OCI-LY7 (cell line): ENCODE results near the gene VMAC.

ENCODE experiments used
- EZH2phosphoT487 ChIP-seq: fragments of 200-600 bp; sonication (generic); IDR thresholded peaks from 2 replicates; pipeline ENCODE4 v1.6.1; 2018; ENCODE audit warnings: low read depth, borderline replicate concordance, mild to moderate bottlenecking, mixed run types, antibody characterized with exemption, low read length, moderate library complexity, mixed read lengths
- TF ChIP-seq, protein P1 (sequence below): fragments of 200-600 bp; sonication (generic); conservative IDR thresholded peaks from 2 replicates; pipeline ENCODE4 v1.5.1; 2014; ENCODE audit warnings: mild to moderate bottlenecking, antibody characterized with exemption, low read length, moderate library complexity, mixed read lengths

DNA sequence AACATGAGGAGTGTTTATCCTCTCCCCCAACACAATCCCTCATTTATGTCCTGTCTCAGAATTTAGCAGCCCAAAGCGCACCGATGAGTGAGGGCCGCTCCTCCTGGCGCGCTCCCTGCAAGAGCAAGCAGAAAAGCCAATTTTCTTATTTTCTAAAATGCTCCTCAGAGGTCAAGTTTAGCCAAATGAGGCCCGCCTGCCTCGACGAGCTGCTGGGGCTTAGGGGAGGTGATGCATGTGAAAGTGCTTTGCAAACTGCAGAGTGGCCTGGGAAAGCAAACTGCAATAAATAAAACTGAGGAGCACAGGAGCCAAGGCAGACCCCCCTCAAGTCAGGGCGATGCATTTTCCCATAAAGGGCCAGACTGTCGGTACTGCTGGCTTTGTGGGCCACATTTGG lies 38.4 kb downstream of the VMAC start:
- TF ChIP-seq, protein P1, sequence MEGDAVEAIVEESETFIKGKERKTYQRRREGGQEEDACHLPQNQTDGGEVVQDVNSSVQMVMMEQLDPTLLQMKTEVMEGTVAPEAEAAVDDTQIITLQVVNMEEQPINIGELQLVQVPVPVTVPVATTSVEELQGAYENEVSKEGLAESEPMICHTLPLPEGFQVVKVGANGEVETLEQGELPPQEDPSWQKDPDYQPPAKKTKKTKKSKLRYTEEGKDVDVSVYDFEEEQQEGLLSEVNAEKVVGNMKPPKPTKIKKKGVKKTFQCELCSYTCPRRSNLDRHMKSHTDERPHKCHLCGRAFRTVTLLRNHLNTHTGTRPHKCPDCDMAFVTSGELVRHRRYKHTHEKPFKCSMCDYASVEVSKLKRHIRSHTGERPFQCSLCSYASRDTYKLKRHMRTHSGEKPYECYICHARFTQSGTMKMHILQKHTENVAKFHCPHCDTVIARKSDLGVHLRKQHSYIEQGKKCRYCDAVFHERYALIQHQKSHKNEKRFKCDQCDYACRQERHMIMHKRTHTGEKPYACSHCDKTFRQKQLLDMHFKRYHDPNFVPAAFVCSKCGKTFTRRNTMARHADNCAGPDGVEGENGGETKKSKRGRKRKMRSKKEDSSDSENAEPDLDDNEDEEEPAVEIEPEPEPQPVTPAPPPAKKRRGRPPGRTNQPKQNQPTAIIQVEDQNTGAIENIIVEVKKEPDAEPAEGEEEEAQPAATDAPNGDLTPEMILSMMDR = no peak
- TF ChIP-seq EZH2phosphoT487 = no peak
